Measurements from ENCODE around the gene GNAQ. TPM values are rescaled to one million over a fixed set of nuclear protein-coding genes. Genes with fewer than 3 reads are reported as not detected.
A peak's percentile ranks its signal among the peaks of the same experiment; 100 is the strongest.

GNAQ gene
- total RNA-seq, 1 donor from 2014 or later, result 46.7 TPM

DNA sequence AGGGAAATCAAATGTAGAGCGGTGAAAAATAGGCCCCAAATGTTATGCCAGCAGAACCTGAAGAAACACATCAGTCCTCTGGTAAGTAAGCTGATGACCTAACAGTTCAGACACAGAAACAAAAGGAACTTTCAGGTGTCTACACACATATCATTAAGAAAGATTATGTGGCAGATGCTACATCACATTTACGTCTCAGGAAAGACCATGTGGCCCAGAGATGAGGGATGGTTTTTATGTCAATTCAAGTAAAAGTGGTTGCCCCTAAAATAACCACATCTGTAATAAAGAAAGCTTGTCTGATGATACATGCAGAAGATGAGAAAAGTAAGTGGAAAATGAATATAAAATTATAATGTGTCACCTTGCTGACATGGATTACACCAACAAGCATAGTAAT is 31.4 kb downstream of the GNAQ start:
- H3K9me3 Mint-ChIP-seq, result peaks cover 5% of the 10 kb centered on the region
- peaks cover 38% of the 10 kb centered on the region for H3K4me1 Mint-ChIP-seq (ENCODE audit: unreplicated experiment)
- H3K27ac Mint-ChIP-seq, result no peak overlapping the region
- no peak for TF ChIP-seq CTCF (conservative IDR thresholded peaks at IDR 0.05)
- peaks cover 13% of the 10 kb centered on the region for H3K36me3 Mint-ChIP-seq
- no peak overlapping the region for H3K4me3 Mint-ChIP-seq
- no peak for DNase-seq (ENCODE audit: extremely low spot score, unreplicated experiment)
- H3K27me3 Mint-ChIP-seq, result no peaks in the 10 kb centered on the region

DNA sequence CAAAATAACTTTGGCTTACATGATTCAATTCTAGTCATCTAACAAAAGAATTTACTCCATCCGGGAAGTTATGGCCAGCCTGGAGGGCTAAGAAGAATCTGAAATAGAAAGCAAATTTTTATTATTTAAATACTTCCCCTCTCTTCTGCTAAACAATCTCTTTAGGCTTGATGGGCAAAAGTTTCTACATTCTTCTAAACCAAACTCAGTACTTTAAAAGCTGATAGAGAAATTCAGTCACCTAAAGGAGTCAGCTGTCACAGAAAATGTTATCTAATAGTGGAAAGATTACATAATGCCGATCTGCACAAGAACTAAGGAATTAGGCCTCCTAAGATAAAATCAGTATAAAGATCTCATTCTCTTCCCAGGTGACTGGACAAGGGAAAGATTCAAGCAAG is 32.4 kb downstream of the GNAQ start:
- no peaks in the 10 kb centered on the region for H3K9me3 Mint-ChIP-seq
- no peak overlapping the region for H3K4me3 Mint-ChIP-seq
- no peak for TF ChIP-seq CTCF (conservative IDR thresholded peaks at IDR 0.05)
- no peak overlapping the region for H3K27ac Mint-ChIP-seq
- H3K4me1 Mint-ChIP-seq (ENCODE audit: unreplicated experiment), result peaks cover 33% of the 10 kb centered on the region
- no peak for DNase-seq (ENCODE audit: extremely low spot score, unreplicated experiment)
- no peaks in the 10 kb centered on the region for H3K27me3 Mint-ChIP-seq
- peaks cover 12% of the 10 kb centered on the region for H3K36me3 Mint-ChIP-seq

GRCh38 chr9:77997611-77998284 is 33.9 kb downstream of the GNAQ start:
- Mint-ChIP-seq H3K27me3 (no peaks in the 10 kb centered on the region), H3K36me3 (peaks cover 12% of the 10 kb centered on the region), H3K9me3 (no peaks in the 10 kb centered on the region), H3K4me3 (peak overlapping the region; percentile 14), H3K27ac (peak overlapping the region; percentile 25), H3K4me1 (ENCODE audit: unreplicated experiment) (peaks cover 33% of the 10 kb centered on the region)
- DNase-seq (ENCODE audit: extremely low spot score, unreplicated experiment), result no peak
- TF ChIP-seq CTCF (conservative IDR thresholded peaks at IDR 0.05), result no peak

- no peaks in the 10 kb centered on the region for H3K27me3 Mint-ChIP-seq
- H3K4me1 Mint-ChIP-seq (ENCODE audit: unreplicated experiment), result peaks cover 24% of the 10 kb centered on the region
These were observed 34.9 kb downstream of the GNAQ start for GRCh38 chr9:77996696-77997095.

DNA sequence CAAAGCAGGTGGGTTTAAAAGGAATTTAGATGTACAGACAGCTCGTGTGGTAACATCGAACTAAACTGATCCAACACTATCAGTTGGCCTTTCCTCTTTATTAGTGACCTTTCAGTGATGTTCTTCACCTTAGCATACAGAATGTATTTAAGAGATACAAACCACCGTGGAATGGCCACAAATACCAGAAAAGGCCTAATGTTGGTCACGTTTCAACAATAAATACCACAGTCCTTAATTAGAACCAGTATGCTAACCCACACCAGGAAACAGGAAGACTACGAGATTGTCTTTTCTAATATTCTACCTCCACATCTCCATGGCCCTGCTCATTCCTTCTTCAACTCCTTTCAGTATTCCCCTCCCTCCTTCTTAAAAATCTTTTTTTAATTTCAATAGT is 40.4 kb downstream of the GNAQ start:
- no peak for DNase-seq (ENCODE audit: extremely low spot score, unreplicated experiment)
- H3K9me3 Mint-ChIP-seq, result no peaks in the 10 kb centered on the region
- no peak overlapping the region for H3K4me3 Mint-ChIP-seq
- H3K27me3 Mint-ChIP-seq, result no peaks in the 10 kb centered on the region
- H3K27ac Mint-ChIP-seq, result no peak overlapping the region
- TF ChIP-seq CTCF (conservative IDR thresholded peaks at IDR 0.05), result no peak
- H3K4me1 Mint-ChIP-seq (ENCODE audit: unreplicated experiment), result peaks cover 3% of the 10 kb centered on the region
- H3K36me3 Mint-ChIP-seq, result peaks cover 13% of the 10 kb centered on the region

More at GRCh38 chr9:77996696-77997095, 34.9 kb downstream of the GNAQ start:
- Mint-ChIP-seq H3K4me3 (no peak overlapping the region), H3K36me3 (peaks cover 17% of the 10 kb centered on the region), H3K27ac (no peak overlapping the region), H3K9me3 (no peaks in the 10 kb centered on the region)
- no peak for DNase-seq (ENCODE audit: extremely low spot score, unreplicated experiment)
- no peak for TF ChIP-seq CTCF (conservative IDR thresholded peaks at IDR 0.05)

Data from type B pancreatic cell (in vitro differentiated cells).